HL-60 (cell line): ENCODE data around the gene PPP1R3E.

Source experiments
- DNase-seq, 2 experiments: peaks; one replicate each; pipeline ENCODE4 v3.0.0-alpha.2; 2010 to 2020; ENCODE audit warnings: low read depth in 1 of 2, low spot score in 1 of 2
- H3K27ac ChIP-seq: fragments of 250-450 bp; sonication (Bioruptor Pico); replicated peaks from 2 replicates; pipeline ENCODE4 v1.5.1; 2020; ENCODE audit warnings: mild to moderate bottlenecking, moderate library complexity
- H3K27me3 ChIP-seq: fragments of 250-450 bp; sonication (Bioruptor Pico); 2 replicates; pipeline ENCODE4 v1.5.1; 2021; ENCODE audit warnings: mild to moderate bottlenecking, moderate library complexity; ENCODE audit not compliant: insufficient read depth, poor library complexity, severe bottlenecking
- H3K4me3 ChIP-seq: replicated peaks from 2 replicates; pipeline ENCODE4 v1.5.1; 2011; ENCODE audit warnings: mild to moderate bottlenecking, control low read depth, low read length; ENCODE audit not compliant: insufficient read depth
- CTCF ChIP-seq: IDR thresholded peaks from one replicate; pipeline ENCODE4 v1.5.1; 2011; ENCODE audit warnings: low read length, control low read depth, inconsistent platforms; ENCODE audit not compliant: insufficient read depth
- GABPA ChIP-seq: IDR thresholded peaks from 2 replicates; pipeline ENCODE4 v1.6.1; 2012; ENCODE audit warnings: low read depth
- POLR2AphosphoS5 ChIP-seq: IDR thresholded peaks from 2 replicates; pipeline ENCODE4 v1.6.1; 2012; ENCODE audit warnings: low read depth
- REST ChIP-seq: IDR thresholded peaks from 2 replicates; pipeline ENCODE4 v1.6.1; 2012; ENCODE audit warnings: low read depth; ENCODE audit not compliant: insufficient replicate concordance
- SPI1 ChIP-seq: IDR thresholded peaks from 2 replicates; pipeline ENCODE4 v1.6.1; 2012; ENCODE audit warnings: low read depth, mild to moderate bottlenecking, borderline replicate concordance

PPP1R3E gene

GRCh38 chr14:23321572-23322547 lies 19.2 kb upstream of the PPP1R3E start:
- no peak for TF ChIP-seq SPI1
- peak; percentile 66 for TF ChIP-seq POLR2AphosphoS5
- peak overlapping the region; percentile 93 for H3K27ac ChIP-seq
- H3K4me3 ChIP-seq: peak overlapping the region; percentile 79
- peak in 1 of 2 experiments; percentile 33 for DNase-seq
- no peaks in the 10 kb centered on the region for H3K27me3 ChIP-seq

GRCh38 chr14:23320584-23321571 lies 18.2 kb upstream of the PPP1R3E start, which contains the start of gene PABPN1:
PABPN1 (plus strand) TSS chr14:23321457; CDS start chr14:23321470, 13 bp downstream.
- TF ChIP-seq GABPA (peak; percentile 66), REST (no peak), CTCF (no peak), POLR2AphosphoS5 (peak; percentile 82), SPI1 (no peak)
- peak within 1 kb of the TSS; percentile 93 for H3K27ac ChIP-seq
- H3K27me3 ChIP-seq: no peaks in the 10 kb centered on the region
- peak within 1 kb of the TSS; percentile 79 for H3K4me3 ChIP-seq
- DNase-seq: peak; percentile 99 to 100

GRCh38 chr14:23319746-23320583 lies 17.3 kb upstream of the PPP1R3E start:
- no peak for DNase-seq
- H3K27ac ChIP-seq: peak overlapping the region; percentile 78
- no peaks in the 10 kb centered on the region for H3K27me3 ChIP-seq
- TF ChIP-seq REST (no peak), POLR2AphosphoS5 (no peak), SPI1 (no peak), GABPA (no peak), CTCF (no peak)
- peak overlapping the region; percentile 47 for H3K4me3 ChIP-seq
